CD4-positive, alpha-beta T cell treated with Interleukin-10 for 1 hour (primary cell): Measurements from ENCODE around the gene RNF148.
"Not testable (repeated sequence)": the region's sequence is repeated elsewhere in the genome, so short reads cannot be mapped to it uniquely, and the experiment has no call there.

Source experiments
- DNase-seq: peaks from one replicate; pipeline ENCODE4 v3.0.0-alpha.2; 2020

The RNF148 gene

GRCh38 chr7:122689346-122690109 lies 13.2 kb downstream of the RNF148 start:
- no peak for DNase-seq

- DNase-seq = no peak
Observed at GRCh38 chr7:122688400-122688998, 14.2 kb downstream of the RNF148 start.

- DNase-seq = no peak
Observed at GRCh38 chr7:122686360-122686878, 16.3 kb downstream of the RNF148 start.

GRCh38 chr7:122684504-122684903 lies 18.2 kb downstream of the RNF148 start:
- no peak for DNase-seq

GRCh38 chr7:122682815-122683550 lies 19.7 kb downstream of the RNF148 start:
- DNase-seq = no peak

- DNase-seq = not testable (repeated sequence)
Observed at GRCh38 chr7:122681186-122681585, 21.5 kb downstream of the RNF148 start.

GRCh38 chr7:122679813-122680212 lies 22.9 kb downstream of the RNF148 start:
- DNase-seq = no peak

- DNase-seq = not testable (repeated sequence)
Observed at GRCh38 chr7:122679269-122679709, 23.4 kb downstream of the RNF148 start.

GRCh38 chr7:122677149-122677548 lies 25.6 kb downstream of the RNF148 start:
- no peak for DNase-seq

GRCh38 chr7:122676466-122676865 lies 26.3 kb downstream of the RNF148 start:
- DNase-seq = no peak

- DNase-seq = no peak
Observed at GRCh38 chr7:122675621-122676020, 27.1 kb downstream of the RNF148 start.

- no peak for DNase-seq
Observed at GRCh38 chr7:122675011-122675410, 27.7 kb downstream of the RNF148 start.

GRCh38 chr7:122674502-122674901 lies 28.2 kb downstream of the RNF148 start:
- no peak for DNase-seq

GRCh38 chr7:122673951-122674350 lies 28.8 kb downstream of the RNF148 start:
- no peak for DNase-seq

- DNase-seq = no peak
Observed at GRCh38 chr7:122672536-122672935, 30.2 kb downstream of the RNF148 start.

GRCh38 chr7:122663733-122664132 lies 39.0 kb downstream of the RNF148 start:
- no peak for DNase-seq

- DNase-seq = no peak
Observed at GRCh38 chr7:122658856-122659255, 43.9 kb downstream of the RNF148 start.

- no peak for DNase-seq
Observed at GRCh38 chr7:122653685-122654084, 49.0 kb downstream of the RNF148 start.

- DNase-seq = no peak
Observed at GRCh38 chr7:122652876-122653275, 49.8 kb downstream of the RNF148 start.
